Adrenal gland (tissue), 12 donors: ENCODE data around the gene THRB. TPM values are rescaled to one million over a fixed set of nuclear protein-coding genes. Genes with fewer than 3 reads are reported as not detected.

Experiments
- DNase-seq, 7 donors: peaks; one replicate each; pipeline ENCODE4 v3.0.0-alpha.2; 2019 to 2020
- H3K27ac ChIP-seq, 5 donors: fragments of 200-600 bp; sonication (generic) in 4 of 5; 1 replicate in 3 of 5; 2 replicates in 2 of 5; pipeline versions ENCODE4 v1.5.1 to v1.8.0; 2016 to 2020; ENCODE audit warnings: mild to moderate bottlenecking in 1 of 5
- H3K27me3 ChIP-seq: fragments of 200-600 bp; 2 replicates; pipeline ENCODE4 v1.8.0; 2021
- H3K36me3 ChIP-seq, 2 donors: fragments of 200-600 bp; replicated peaks in 1 of 2; 1 replicate in 1 of 2; 2 replicates in 1 of 2; pipeline versions ENCODE4 v1.5.1 to v1.8.0; 2018 to 2022
- H3K4me1 ChIP-seq, 2 donors: fragments of 200-600 bp; replicated peaks in 1 of 2; 1 replicate in 1 of 2; 2 replicates in 1 of 2; pipeline versions ENCODE4 v1.5.1 to v1.8.0; 2018 to 2021
- H3K4me3 ChIP-seq, 4 donors: fragments of 200-600 bp; sonication (generic) in 3 of 4; one replicate each; pipeline ENCODE4 v1.5.1; 2016 to 2018
- H3K9me3 ChIP-seq, 3 donors: fragments of 200-600 bp; sonication (generic) in 1 of 3; replicated peaks in 1 of 3; 1 replicate in 2 of 3; 2 replicates in 1 of 3; pipeline versions ENCODE4 v1.5.1 to v1.8.0; 2016 to 2021
- POLR2A ChIP-seq, 2 donors: fragments of 450-650 bp; IDR thresholded peaks; one replicate each; pipeline ENCODE4 v1.6.1; 2017; ENCODE audit warnings: antibody characterized with exemption in 2 of 2, mild to moderate bottlenecking in 2 of 2, moderate library complexity in 1 of 2
- WGBS, 4 donors: extraction: QIAGEN DNeasy Blood & Tissue Kit in 2 of 4; methylation state at CpG; one replicate each; pipeline versions ENCODE4 v1.1.5 to v1.1.7; 2013 to 2017; 5-methylcytosine and 5-hydroxymethylcytosine counted together
- intact Hi-C, 2 donors: fragments of 100-400 bp; cut with DNase I; formaldehyde crosslinking; loops; one replicate each; pipeline versions ENCODE4 v1.14.1 to v1.15.0; 2022 to 2023
- polyA plus RNA-seq, 3 donors: library from polyadenylated mRNA; stranded (reverse); fragments of 200-250 nt in 2 of 3; fragments of 350-450 nt in 1 of 3; fragmentation: Illumina TruSeq in 1 of 3; extraction: RNeasy Lipid Tissue Mini Kit (QIAGEN cat#74804) in 1 of 3; gene quantifications; one replicate each; pipeline ENCODE4 v1.2.3, GENCODE V29; 2013 to 2014
- total RNA-seq, 9 donors: library from RNA; depleted of rRNA in 4 of 9; stranded (reverse); fragments of >200 nt in 4 of 9; fragments of 120-200 nt in 1 of 9; fragmentation: NEBNext Ultra II Directional in 1 of 9; extraction: Animal tissue kit (Norgen Biotek cat#: 25700) in 1 of 9; gene quantifications; one replicate each; pipeline versions ENCODE4 v1.1.0 to v1.2.4, GENCODE V29; 2013 to 2023
- TF ChIP-seq, protein P1 (sequence below), 6 experiments: fragments of 450-650 bp in 4 of 6; fragments of 200-600 bp in 2 of 6; sonication (generic) in 1 of 6; IDR thresholded peaks; 1 replicate in 5 of 6; 2 replicates in 1 of 6; pipeline versions ENCODE4 v1.5.1 to v1.8.0; 2016 to 2021; ENCODE audit warnings: antibody characterized with exemption in 6 of 6, mild to moderate bottlenecking in 2 of 6, moderate library complexity in 1 of 6
- donor health status: healthy with polysubstance abuse.
- donor health status: Bipolar disorder and iron deficiency.
- donor health status: DM: yes; HTN: yes; CAD: no.
- donor health status: DM: no; HTN: no; CAD: no.
- donor health status: DM: no; HTN: no; CAD: no.
- donor health status: DM: yes; HTN: yes; CAD: no.

Gene THRB
- total and polyA plus RNA-seq, 12 donors, result 3.0 to 30.7 (median 13.5) TPM

DNA sequence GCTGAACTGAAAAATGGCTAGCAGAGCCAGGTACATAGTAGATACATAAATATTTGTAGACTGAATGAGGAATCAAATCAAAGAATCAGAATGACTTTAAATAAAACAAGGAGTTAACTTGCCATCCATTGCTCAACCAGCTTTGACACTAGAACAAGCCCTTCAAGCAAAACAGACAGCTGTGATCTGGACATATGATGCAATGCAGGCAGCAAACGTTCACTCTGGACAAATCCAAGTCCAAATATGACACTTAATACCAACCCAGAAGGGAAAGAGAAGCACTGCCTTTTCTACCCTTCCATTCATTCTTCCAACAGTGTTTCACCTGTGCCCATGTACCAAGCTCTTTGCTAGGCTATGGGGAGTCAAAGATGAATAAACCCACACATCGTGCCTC, 4.5 kb downstream of the THRB start:
- Histone ChIP-seq H3K4me1 (peaks cover 14 to 25% of the 10 kb centered on the region in 2 donors), H3K4me3 (no peak overlapping the region), H3K36me3 (no peaks in the 10 kb centered on the region), H3K27ac (peak overlapping the region in 1 of 5 donors; percentile 6), H3K27me3 (no peaks in the 10 kb centered on the region), H3K9me3 (no peaks in the 10 kb centered on the region)
- intact Hi-C loops, result loop anchor here in 1 of 2 donors (10.0 kb wide), 1 partner anchor 225 kb away; no protein-coding TSS in a partner anchor
- TF ChIP-seq, protein P1, sequence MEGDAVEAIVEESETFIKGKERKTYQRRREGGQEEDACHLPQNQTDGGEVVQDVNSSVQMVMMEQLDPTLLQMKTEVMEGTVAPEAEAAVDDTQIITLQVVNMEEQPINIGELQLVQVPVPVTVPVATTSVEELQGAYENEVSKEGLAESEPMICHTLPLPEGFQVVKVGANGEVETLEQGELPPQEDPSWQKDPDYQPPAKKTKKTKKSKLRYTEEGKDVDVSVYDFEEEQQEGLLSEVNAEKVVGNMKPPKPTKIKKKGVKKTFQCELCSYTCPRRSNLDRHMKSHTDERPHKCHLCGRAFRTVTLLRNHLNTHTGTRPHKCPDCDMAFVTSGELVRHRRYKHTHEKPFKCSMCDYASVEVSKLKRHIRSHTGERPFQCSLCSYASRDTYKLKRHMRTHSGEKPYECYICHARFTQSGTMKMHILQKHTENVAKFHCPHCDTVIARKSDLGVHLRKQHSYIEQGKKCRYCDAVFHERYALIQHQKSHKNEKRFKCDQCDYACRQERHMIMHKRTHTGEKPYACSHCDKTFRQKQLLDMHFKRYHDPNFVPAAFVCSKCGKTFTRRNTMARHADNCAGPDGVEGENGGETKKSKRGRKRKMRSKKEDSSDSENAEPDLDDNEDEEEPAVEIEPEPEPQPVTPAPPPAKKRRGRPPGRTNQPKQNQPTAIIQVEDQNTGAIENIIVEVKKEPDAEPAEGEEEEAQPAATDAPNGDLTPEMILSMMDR (IDR thresholded peaks at IDR 0.05), result no peak
- no peak for TF ChIP-seq POLR2A (IDR thresholded peaks at IDR 0.05)
- DNase-seq, result peak in 5 of 7 donors; percentile 19 to 59 (median 29)
- WGBS, 4 donors, result 43 to 51% (median 49%) methylated on average over 2 of the region's 2 CpGs

DNA sequence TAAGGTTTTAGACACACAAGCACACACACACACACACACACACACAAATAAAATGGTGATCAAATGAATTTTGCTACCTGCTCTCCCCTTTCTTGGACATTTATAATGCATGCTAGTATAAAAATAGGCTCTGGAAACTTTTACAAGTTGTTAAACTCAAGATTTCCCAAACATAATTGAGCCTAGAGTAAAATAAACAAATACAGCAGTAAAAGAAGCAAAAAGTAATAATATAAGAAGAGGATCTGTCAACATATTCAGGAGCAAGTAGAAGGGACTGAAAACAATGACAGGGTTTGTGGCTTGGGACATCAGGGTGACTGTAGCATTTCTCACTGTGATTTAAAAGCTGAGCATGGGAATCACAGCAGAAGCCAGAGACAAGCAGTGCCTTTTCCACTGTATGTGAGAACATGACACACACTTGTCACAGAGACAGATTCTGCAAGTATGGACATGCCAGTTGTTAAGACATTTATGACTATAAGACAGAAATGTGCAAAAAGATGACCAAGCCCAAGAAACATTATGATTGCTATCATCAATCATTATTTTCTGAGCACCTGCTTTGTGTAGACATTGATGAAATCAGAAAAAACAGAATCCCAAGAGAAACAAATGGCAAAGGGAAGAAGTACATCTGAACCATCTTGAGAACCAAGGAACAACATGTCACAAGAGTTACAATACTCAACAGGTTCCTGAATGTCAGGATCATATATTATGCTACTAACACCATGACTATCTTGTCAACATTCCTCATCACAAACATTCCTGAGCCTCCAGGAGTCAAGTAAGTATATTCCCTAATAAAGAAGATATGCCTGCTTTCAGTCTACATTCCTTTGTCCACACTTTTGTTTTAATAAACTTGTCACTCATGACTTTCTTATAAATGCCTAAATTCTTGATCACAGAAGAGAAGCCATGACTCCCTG, 7.1 kb downstream of the THRB start:
- no peaks in the 10 kb centered on the region for H3K36me3 ChIP-seq
- H3K4me3 ChIP-seq, result no peak overlapping the region
- no peaks in the 10 kb centered on the region for H3K27me3 ChIP-seq
- H3K27ac ChIP-seq, result no peak overlapping the region
- intact Hi-C loops, result no loop called here
- H3K9me3 ChIP-seq, result no peaks in the 10 kb centered on the region
- TF ChIP-seq, protein P1 (IDR thresholded peaks at IDR 0.05), result no peak
- TF ChIP-seq POLR2A (IDR thresholded peaks at IDR 0.05), result no peak
- DNase-seq, result no peak
- peaks cover 12 to 16% of the 10 kb centered on the region in 2 donors for H3K4me1 ChIP-seq

DNA sequence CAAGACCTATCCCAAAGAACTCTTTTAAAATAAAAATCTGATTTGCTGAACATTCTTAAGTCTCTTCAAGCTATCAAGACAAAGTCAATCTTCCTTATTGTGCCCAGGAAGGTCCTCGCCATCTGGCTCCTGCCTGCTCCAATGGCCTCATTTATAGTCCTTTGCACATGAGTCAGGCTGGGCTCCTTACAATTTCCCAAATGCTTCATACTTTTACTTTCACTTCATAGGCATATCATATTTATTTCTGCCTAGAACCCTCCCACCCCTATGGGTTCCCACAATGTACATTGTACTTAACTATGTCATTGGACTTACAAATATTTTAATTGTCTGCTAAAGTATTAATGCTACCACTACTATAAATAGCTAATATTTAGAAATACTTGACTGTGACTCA, 9.1 kb downstream of the THRB start:
- DNase-seq, result peak in 2 of 7 donors; percentile 21 to 23
- H3K9me3 ChIP-seq, result no peaks in the 10 kb centered on the region
- 81 to 96% (median 85%) methylated on average over 1 of the region's 1 CpG for WGBS, 4 donors
- no peak overlapping the region for H3K4me3 ChIP-seq
- peaks cover 7 to 13% of the 10 kb centered on the region in 2 donors for H3K4me1 ChIP-seq
- TF ChIP-seq, protein P1 (IDR thresholded peaks at IDR 0.05), result no peak
- no peak for TF ChIP-seq POLR2A (IDR thresholded peaks at IDR 0.05)
- H3K36me3 ChIP-seq, result no peaks in the 10 kb centered on the region
- H3K27me3 ChIP-seq, result no peaks in the 10 kb centered on the region
- no peak overlapping the region for H3K27ac ChIP-seq
- intact Hi-C loops, result no loop called here

DNA sequence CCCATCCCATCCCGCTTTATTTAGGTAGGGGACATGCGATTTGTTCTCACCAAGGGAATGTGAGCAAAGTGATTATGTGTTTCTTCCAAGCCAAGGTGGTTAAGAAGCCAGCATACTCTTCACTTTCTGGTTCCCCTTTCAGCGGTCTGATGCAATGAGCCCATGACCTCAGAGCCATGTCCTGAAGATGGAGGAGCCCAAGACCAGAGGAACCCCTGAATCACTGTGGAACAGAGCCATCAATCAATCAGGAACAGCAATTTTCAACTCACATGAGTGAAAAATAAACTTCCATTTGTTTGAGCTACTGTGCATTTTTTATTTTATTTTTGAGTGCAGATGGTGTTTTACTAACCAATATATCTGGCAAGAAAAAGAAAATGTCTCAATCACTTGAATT, 10.8 kb downstream of the THRB start:
- Histone ChIP-seq H3K27ac (no peak overlapping the region), H3K4me3 (no peak overlapping the region), H3K36me3 (no peaks in the 10 kb centered on the region), H3K4me1 (no peaks in the 10 kb centered on the region), H3K27me3 (no peaks in the 10 kb centered on the region), H3K9me3 (no peaks in the 10 kb centered on the region)
- no peak for TF ChIP-seq POLR2A (IDR thresholded peaks at IDR 0.05)
- TF ChIP-seq, protein P1 (IDR thresholded peaks at IDR 0.05), result no peak
- intact Hi-C loops, result no loop called here
- DNase-seq, result peak in 6 of 7 donors; percentile 24 to 65 (median 48)
- 68 to 90% (median 85%) methylated on average over 3 of the region's 3 CpGs for WGBS, 4 donors
